HL-60/S4 treated with retinoic acid at 250 ng/mL for 4 days and 3 days (cell line): ENCODE measurements around the gene DMD.

Experiments used
- in situ Hi-C: fragments of 300-500 bp; cut with MboI; formaldehyde crosslinking; loops from 2 replicates; pipeline ENCODE4 v1.7.0; 2022; ENCODE audit warnings: low sequenced_read_pairs

DMD gene

GRCh38 chrX:31550158-31550557, 1661.2 kb downstream of the DMD start:
- in situ Hi-C loops: no loop called here

GRCh38 chrX:31547816-31548215, 1663.5 kb downstream of the DMD start:
- in situ Hi-C loops: no loop called here

- in situ Hi-C loops: no loop called here
These were observed 1663.9 kb downstream of the DMD start for GRCh38 chrX:31547416-31547815.

GRCh38 chrX:31546126-31546525, 1665.2 kb downstream of the DMD start:
- in situ Hi-C loops: no loop called here

GRCh38 chrX:31545726-31546125, 1665.6 kb downstream of the DMD start:
- in situ Hi-C loops: no loop called here

GRCh38 chrX:31545191-31545590, 1666.2 kb downstream of the DMD start:
- in situ Hi-C loops: no loop called here

GRCh38 chrX:31543634-31544033, 1667.7 kb downstream of the DMD start:
- in situ Hi-C loops: no loop called here

GRCh38 chrX:31542566-31542965, 1668.8 kb downstream of the DMD start:
- in situ Hi-C loops: no loop called here

- in situ Hi-C loops: no loop called here
These were observed 1671.0 kb downstream of the DMD start for GRCh38 chrX:31540313-31540712.

GRCh38 chrX:31527455-31528126, 1683.8 kb downstream of the DMD start:
- in situ Hi-C loops: no loop called here

- in situ Hi-C loops: no loop called here
These were observed 1687.3 kb downstream of the DMD start for GRCh38 chrX:31523884-31524536.

- in situ Hi-C loops: no loop called here
These were observed 1688.6 kb downstream of the DMD start for GRCh38 chrX:31522760-31523159.

GRCh38 chrX:31521941-31522340, 1689.4 kb downstream of the DMD start:
- in situ Hi-C loops: no loop called here

- in situ Hi-C loops: no loop called here
These were observed 1694.8 kb downstream of the DMD start for GRCh38 chrX:31516527-31516926.

- in situ Hi-C loops: no loop called here
These were observed 1703.0 kb downstream of the DMD start for GRCh38 chrX:31508338-31508737.

GRCh38 chrX:31506928-31507327, 1704.4 kb downstream of the DMD start:
- in situ Hi-C loops: no loop called here

- in situ Hi-C loops: no loop called here
These were observed 1705.0 kb downstream of the DMD start for GRCh38 chrX:31506360-31506759.

- in situ Hi-C loops: no loop called here
These were observed 1710.4 kb downstream of the DMD start for GRCh38 chrX:31500921-31501320.

- in situ Hi-C loops: no loop called here
These were observed 1712.2 kb downstream of the DMD start for GRCh38 chrX:31499109-31499508.

- in situ Hi-C loops: no loop called here
These were observed 1714.3 kb downstream of the DMD start for GRCh38 chrX:31497086-31497485.

- in situ Hi-C loops: no loop called here
These were observed 1723.4 kb downstream of the DMD start for GRCh38 chrX:31487951-31488350.

GRCh38 chrX:31483336-31483735, 1728.0 kb downstream of the DMD start:
- in situ Hi-C loops: no loop called here

GRCh38 chrX:31480696-31481095, 1730.7 kb downstream of the DMD start:
- in situ Hi-C loops: no loop called here
